GM19351 (cell line): ENCODE measurements around the gene AGPAT3.

Experiments
- ATAC-seq: cut with Tn5 transposase; IDR thresholded peaks from one replicate; pipeline ENCODE4 v1.9.1; 2021; ENCODE audit warnings: mild to moderate bottlenecking, moderate library complexity; ENCODE audit not compliant: unreplicated experiment

The AGPAT3 gene

GRCh38 chr21:43905726-43906455 is 40.9 kb downstream of the AGPAT3 start:
- no peak for ATAC-seq

- ATAC-seq = no peak
These were observed 41.8 kb downstream of the AGPAT3 start for GRCh38 chr21:43906585-43907370.

GRCh38 chr21:43907751-43908150 is 42.7 kb downstream of the AGPAT3 start:
- ATAC-seq = no peak

- no peak for ATAC-seq
These were observed 43.1 kb downstream of the AGPAT3 start for GRCh38 chr21:43908167-43908566.

GRCh38 chr21:43909741-43910400 is 44.8 kb downstream of the AGPAT3 start:
- no peak for ATAC-seq

GRCh38 chr21:43910460-43910859 is 45.4 kb downstream of the AGPAT3 start:
- no peak for ATAC-seq

GRCh38 chr21:43911015-43911934 is 46.3 kb downstream of the AGPAT3 start:
- no peak for ATAC-seq

GRCh38 chr21:43911935-43912487 is 47.0 kb downstream of the AGPAT3 start:
- no peak for ATAC-seq

GRCh38 chr21:43912500-43912899 is 47.5 kb downstream of the AGPAT3 start:
- ATAC-seq = no peak

- ATAC-seq = no peak
These were observed 47.9 kb downstream of the AGPAT3 start for GRCh38 chr21:43912910-43913309.

GRCh38 chr21:43913928-43914327 is 48.9 kb downstream of the AGPAT3 start:
- no peak for ATAC-seq

GRCh38 chr21:43916076-43916475 is 51.1 kb downstream of the AGPAT3 start:
- ATAC-seq = no peak

- ATAC-seq = peak; percentile 56
These were observed 51.9 kb downstream of the AGPAT3 start for GRCh38 chr21:43916691-43917514.

GRCh38 chr21:43917515-43918384 is 52.7 kb downstream of the AGPAT3 start:
- no peak for ATAC-seq

- no peak for ATAC-seq
These were observed 53.4 kb downstream of the AGPAT3 start for GRCh38 chr21:43918385-43918947.

- no peak for ATAC-seq
These were observed 54.3 kb downstream of the AGPAT3 start for GRCh38 chr21:43919283-43919682.

- ATAC-seq = no peak
These were observed 55.1 kb downstream of the AGPAT3 start for GRCh38 chr21:43919871-43920801.
